OCI-LY3 (cell line): ENCODE results near the gene LILRA2.
"Not testable (repeated sequence)": the region's sequence is repeated elsewhere in the genome, so short reads cannot be mapped to it uniquely, and the experiment has no call there.

Source experiments
- H2AFZ ChIP-seq: fragments of 200-600, 300-600 bp; shearing (Covaris generic); 2 replicates; pipeline ENCODE4 v1.6.0; 2014; ENCODE audit warnings: antibody characterized with exemption, low read depth, low read length
- H3K27ac ChIP-seq: fragments of 200-600, 300-600 bp; sonication (generic); 2 replicates; pipeline ENCODE4 v1.5.1; 2014; ENCODE audit warnings: mild to moderate bottlenecking, low read length, moderate library complexity, mixed read lengths
- H3K27me3 ChIP-seq: fragments of 200-600, 300-600 bp; sonication (generic); 2 replicates; pipeline ENCODE4 v1.6.1; 2014; ENCODE audit warnings: low read depth, low read length, mixed read lengths
- H3K36me3 ChIP-seq: fragments of 200-600, 300-600 bp; sonication (generic); replicated peaks from 2 replicates; pipeline ENCODE3; 2014; ENCODE audit warnings: low read depth, low read length, mixed read lengths
- H3K4me1 ChIP-seq: fragments of 300-600, 200-600 bp; sonication (generic); 2 replicates; pipeline ENCODE4 v1.6.1; 2014; ENCODE audit warnings: low read length, mixed read lengths
- H3K4me2 ChIP-seq: fragments of 200-600, 300-600 bp; sonication (generic); 2 replicates; pipeline ENCODE4 v1.6.1; 2014; ENCODE audit warnings: low read length, mixed read lengths
- H3K4me3 ChIP-seq: fragments of 300-600, 200-600 bp; sonication (generic); 2 replicates; pipeline ENCODE4 v1.5.1; 2014; ENCODE audit warnings: antibody characterized with exemption, mild to moderate bottlenecking, low read length, moderate library complexity
- H3K79me2 ChIP-seq: fragments of 300-600, 200-600 bp; shearing (Covaris generic); 2 replicates; pipeline ENCODE4 v1.6.1; 2014; ENCODE audit warnings: mild to moderate bottlenecking, low read length, mixed read lengths
- H3K9ac ChIP-seq: fragments of 300-600, 200-600 bp; shearing (Covaris generic); 2 replicates; pipeline ENCODE4 v1.6.0; 2014; ENCODE audit warnings: mild to moderate bottlenecking, low read length, moderate library complexity
- H3K9me3 ChIP-seq: fragments of 200-600, 300-600 bp; shearing (Covaris generic); 2 replicates; pipeline ENCODE4 v1.6.1; 2014; ENCODE audit warnings: low read length, mixed read lengths; ENCODE audit not compliant: insufficient read depth
- H4K20me1 ChIP-seq: fragments of 200-600, 300-600 bp; sonication (generic); 2 replicates; pipeline ENCODE4 v1.6.1; 2016; ENCODE audit warnings: low read length, mixed read lengths; ENCODE audit not compliant: insufficient read depth
- EZH2phosphoT487 ChIP-seq: fragments of 200-600 bp; shearing (Covaris generic); IDR thresholded peaks from 2 replicates; pipeline ENCODE4 v1.6.1; 2018; ENCODE audit warnings: antibody characterized with exemption, mixed run types, low read depth
- TF ChIP-seq, protein P1 (sequence below): fragments of 200-600, 300-600 bp; sonication (generic); IDR thresholded peaks from 2 replicates; pipeline ENCODE4 v1.5.1; 2014; ENCODE audit warnings: antibody characterized with exemption, low read length, low read depth

Gene LILRA2

DNA sequence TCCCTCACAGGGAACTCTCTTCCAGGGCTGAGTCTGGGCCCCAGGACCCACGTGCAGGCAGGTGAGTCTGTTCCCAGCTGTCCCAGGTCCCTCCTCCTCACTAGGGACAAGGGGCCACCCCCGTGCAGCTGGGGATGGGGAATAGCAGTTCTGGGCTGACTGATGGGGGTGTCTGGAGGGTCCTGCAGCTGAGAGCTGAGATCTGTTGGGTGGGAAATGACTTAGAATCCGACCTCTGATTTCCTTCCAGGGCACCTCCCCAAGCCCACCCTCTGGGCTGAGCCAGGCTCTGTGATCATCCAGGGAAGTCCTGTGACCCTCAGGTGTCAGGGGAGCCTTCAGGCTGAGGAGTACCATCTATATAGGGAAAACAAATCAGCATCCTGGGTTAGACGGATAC, 461 bp downstream of the LILRA2 start:
- Histone ChIP-seq H4K20me1 (no peaks in the 10 kb centered on the region), H3K79me2 (no peaks in the 10 kb centered on the region), H3K4me1 (peaks cover 20% of the 10 kb centered on the region), H2AFZ (no peak overlapping the region), H3K9me3 (no peaks in the 10 kb centered on the region), H3K4me3 (no peak overlapping the region), H3K36me3 (no peaks in the 10 kb centered on the region), H3K4me2 (peak overlapping the region; percentile 44; the same call in 1 of the 2 replicates), H3K27ac (no peak overlapping the region), H3K9ac (no peak overlapping the region), H3K27me3 (peaks cover 54% of the 10 kb centered on the region)
- TF ChIP-seq, protein P1, sequence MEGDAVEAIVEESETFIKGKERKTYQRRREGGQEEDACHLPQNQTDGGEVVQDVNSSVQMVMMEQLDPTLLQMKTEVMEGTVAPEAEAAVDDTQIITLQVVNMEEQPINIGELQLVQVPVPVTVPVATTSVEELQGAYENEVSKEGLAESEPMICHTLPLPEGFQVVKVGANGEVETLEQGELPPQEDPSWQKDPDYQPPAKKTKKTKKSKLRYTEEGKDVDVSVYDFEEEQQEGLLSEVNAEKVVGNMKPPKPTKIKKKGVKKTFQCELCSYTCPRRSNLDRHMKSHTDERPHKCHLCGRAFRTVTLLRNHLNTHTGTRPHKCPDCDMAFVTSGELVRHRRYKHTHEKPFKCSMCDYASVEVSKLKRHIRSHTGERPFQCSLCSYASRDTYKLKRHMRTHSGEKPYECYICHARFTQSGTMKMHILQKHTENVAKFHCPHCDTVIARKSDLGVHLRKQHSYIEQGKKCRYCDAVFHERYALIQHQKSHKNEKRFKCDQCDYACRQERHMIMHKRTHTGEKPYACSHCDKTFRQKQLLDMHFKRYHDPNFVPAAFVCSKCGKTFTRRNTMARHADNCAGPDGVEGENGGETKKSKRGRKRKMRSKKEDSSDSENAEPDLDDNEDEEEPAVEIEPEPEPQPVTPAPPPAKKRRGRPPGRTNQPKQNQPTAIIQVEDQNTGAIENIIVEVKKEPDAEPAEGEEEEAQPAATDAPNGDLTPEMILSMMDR, result no peak
- TF ChIP-seq EZH2phosphoT487, result no peak

DNA sequence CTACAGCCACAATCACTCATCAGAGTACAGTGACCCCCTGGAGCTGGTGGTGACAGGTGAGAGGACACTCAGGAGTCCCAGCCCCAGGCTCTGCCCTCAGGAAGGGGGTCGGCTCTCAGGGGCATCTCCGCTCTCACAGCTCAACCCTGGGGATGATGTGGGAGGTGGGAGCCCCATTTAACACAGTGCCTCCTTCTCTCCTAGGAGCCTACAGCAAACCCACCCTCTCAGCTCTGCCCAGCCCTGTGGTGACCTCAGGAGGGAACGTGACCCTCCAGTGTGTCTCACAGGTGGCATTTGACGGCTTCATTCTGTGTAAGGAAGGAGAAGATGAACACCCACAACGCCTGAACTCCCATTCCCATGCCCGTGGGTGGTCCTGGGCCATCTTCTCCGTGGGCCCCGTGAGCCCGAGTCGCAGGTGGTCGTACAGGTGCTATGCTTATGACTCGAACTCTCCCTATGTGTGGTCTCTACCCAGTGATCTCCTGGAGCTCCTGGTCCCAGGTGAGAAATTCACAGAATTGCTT, 1.0 kb downstream of the LILRA2 start:
- H3K36me3 ChIP-seq, result no peaks in the 10 kb centered on the region
- H4K20me1 ChIP-seq, result no peaks in the 10 kb centered on the region
- H3K4me2 ChIP-seq, result no peak overlapping the region
- no peak overlapping the region for H3K27ac ChIP-seq
- H3K9ac ChIP-seq, result no peak overlapping the region
- peaks cover 20% of the 10 kb centered on the region for H3K4me1 ChIP-seq
- H3K79me2 ChIP-seq, result no peaks in the 10 kb centered on the region
- H3K27me3 ChIP-seq, result peaks cover 48% of the 10 kb centered on the region
- no peak overlapping the region for H2AFZ ChIP-seq
- no peaks in the 10 kb centered on the region for H3K9me3 ChIP-seq
- H3K4me3 ChIP-seq, result no peak overlapping the region
- no peak for TF ChIP-seq EZH2phosphoT487
- TF ChIP-seq, protein P1, result no peak

DNA sequence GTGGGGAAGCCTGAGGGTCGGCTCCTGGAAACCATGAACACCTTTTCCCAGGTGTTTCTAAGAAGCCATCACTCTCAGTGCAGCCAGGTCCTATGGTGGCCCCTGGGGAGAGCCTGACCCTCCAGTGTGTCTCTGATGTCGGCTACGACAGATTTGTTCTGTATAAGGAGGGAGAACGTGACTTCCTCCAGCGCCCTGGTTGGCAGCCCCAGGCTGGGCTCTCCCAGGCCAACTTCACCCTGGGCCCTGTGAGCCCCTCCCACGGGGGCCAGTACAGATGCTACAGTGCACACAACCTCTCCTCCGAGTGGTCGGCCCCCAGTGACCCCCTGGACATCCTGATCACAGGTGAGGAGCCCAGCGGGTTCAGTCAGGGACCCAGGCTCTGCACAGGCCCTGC, 1.6 kb downstream of the LILRA2 start:
- H3K27me3 ChIP-seq, result peaks cover 42% of the 10 kb centered on the region
- not testable (repeated sequence) for H3K4me3 ChIP-seq, H4K20me1 ChIP-seq, H3K36me3 ChIP-seq, H2AFZ ChIP-seq, H3K79me2 ChIP-seq, H3K27ac ChIP-seq, H3K9ac ChIP-seq, H3K9me3 ChIP-seq, H3K4me2 ChIP-seq
- peaks cover 20% of the 10 kb centered on the region for H3K4me1 ChIP-seq

GRCh38 chr19:54576411-54576976, 2.9 kb downstream of the LILRA2 start:
- Histone ChIP-seq H4K20me1 (no peaks in the 10 kb centered on the region), H3K27me3 (peaks cover 29% of the 10 kb centered on the region), H3K4me3 (no peak overlapping the region), H3K9ac (no peak overlapping the region), H2AFZ (no peak overlapping the region), H3K4me2 (no peak overlapping the region), H3K4me1 (peaks cover 20% of the 10 kb centered on the region), H3K9me3 (no peaks in the 10 kb centered on the region), H3K36me3 (no peaks in the 10 kb centered on the region), H3K79me2 (no peaks in the 10 kb centered on the region), H3K27ac (no peak overlapping the region)
- TF ChIP-seq EZH2phosphoT487, result no peak
- TF ChIP-seq, protein P1, result no peak
